CD14-positive monocyte (primary cell): Measurements from ENCODE around the gene CHN1. TPM values are rescaled to one million over a fixed set of nuclear protein-coding genes. Genes with fewer than 3 reads are reported as not detected.
A peak's percentile ranks its signal among the peaks of the same experiment; 100 is the strongest.

Experiments used
- DNase-seq, 3 donors: peaks; one replicate each; pipeline ENCODE4 v3.0.0-alpha.2; 2011 to 2022
- H2AFZ ChIP-seq: 2 replicates; pipeline ENCODE4 v1.6.0; 2012; ENCODE audit warnings: mild to moderate bottlenecking, low read depth, low read length, inconsistent platforms; ENCODE audit not compliant: insufficient read depth, poor library complexity, severe bottlenecking
- H3K27ac ChIP-seq, 2 donors: 1 replicate in 1 of 2; 2 replicates in 1 of 2; pipeline ENCODE4 v1.5.1; 2012 to 2013; ENCODE audit warnings: low read length in 2 of 2, control low read depth in 1 of 2, inconsistent platforms in 1 of 2, low read depth in 1 of 2, mild to moderate bottlenecking in 1 of 2
- H3K27me3 ChIP-seq, 2 donors: one replicate each; pipeline versions ENCODE4 v1.6.0 to v1.6.1; 2011 to 2013; ENCODE audit warnings: low read length in 2 of 2; ENCODE audit not compliant: control insufficient read depth in 2 of 2, insufficient read depth in 2 of 2
- H3K36me3 ChIP-seq, 2 donors: replicated peaks in 1 of 2; 1 replicate in 1 of 2; 2 replicates in 1 of 2; pipeline versions ENCODE4 v1.5.1 to v1.6.1; 2012 to 2013; ENCODE audit warnings: low read length in 2 of 2, control low read depth in 1 of 2, inconsistent platforms in 1 of 2, mild to moderate bottlenecking in 1 of 2; ENCODE audit not compliant: insufficient read depth in 2 of 2, control insufficient read depth in 1 of 2
- H3K4me1 ChIP-seq, 2 donors: 1 replicate in 1 of 2; 2 replicates in 1 of 2; pipeline versions ENCODE4 v1.5.1 to v1.6.1; 2012 to 2013; ENCODE audit warnings: low read length in 2 of 2, control low read depth in 1 of 2, inconsistent platforms in 1 of 2, mild to moderate bottlenecking in 1 of 2, moderate library complexity in 1 of 2; ENCODE audit not compliant: insufficient read depth in 2 of 2, control insufficient read depth in 1 of 2
- H3K4me2 ChIP-seq: replicated peaks from 2 replicates; pipeline ENCODE3; 2012; ENCODE audit warnings: low read length, moderate library complexity, mild to moderate bottlenecking; ENCODE audit not compliant: poor library complexity, severe bottlenecking; ENCODE audit errors: extremely low read depth
- H3K4me3 ChIP-seq, 3 experiments: fragments of 200-600 bp in 1 of 3; sonication (generic) in 1 of 3; replicated peaks in 1 of 3; 1 replicate in 2 of 3; 2 replicates in 1 of 3; pipeline ENCODE4 v1.5.1; 2011 to 2013; ENCODE audit warnings: low read length in 3 of 3, mild to moderate bottlenecking in 3 of 3, control low read depth in 2 of 3, low read depth in 2 of 3, inconsistent platforms in 1 of 3, moderate library complexity in 1 of 3
- H3K79me2 ChIP-seq: 2 replicates; pipeline ENCODE4 v1.6.0; 2012; ENCODE audit warnings: mild to moderate bottlenecking, control low read depth, inconsistent platforms, low read length, moderate library complexity; ENCODE audit not compliant: insufficient read depth
- H3K9ac ChIP-seq: 2 replicates; pipeline ENCODE4 v1.6.0; 2017; ENCODE audit warnings: low read length, mild to moderate bottlenecking; ENCODE audit not compliant: insufficient read depth, poor library complexity, severe bottlenecking
- H3K9me3 ChIP-seq, 2 donors: replicated peaks in 1 of 2; 1 replicate in 1 of 2; 2 replicates in 1 of 2; pipeline versions ENCODE4 v1.5.1 to v1.6.1; 2012 to 2013; ENCODE audit warnings: low read length in 2 of 2, control low read depth in 1 of 2; ENCODE audit not compliant: control insufficient read depth in 1 of 2, insufficient read depth in 1 of 2
- H4K20me1 ChIP-seq: 2 replicates; pipeline ENCODE4 v1.6.0; 2012; ENCODE audit warnings: mild to moderate bottlenecking, low read length, control low read depth, moderate library complexity; ENCODE audit not compliant: insufficient read depth
- H3K27ac Mint-ChIP-seq, 7 donors: one replicate each; pipeline ENCODE4 v1.8.0; 2020; ENCODE audit warnings: mild to moderate bottlenecking in 7 of 7, mixed read lengths in 7 of 7, moderate library complexity in 6 of 7, inconsistent platforms in 2 of 7
- H3K27me3 Mint-ChIP-seq, 3 donors: one replicate each; pipeline ENCODE4 v1.8.0; 2021 to 2022; ENCODE audit warnings: low read depth in 3 of 3, mild to moderate bottlenecking in 3 of 3, mixed read lengths in 3 of 3, moderate library complexity in 3 of 3, inconsistent platforms in 1 of 3
- H3K36me3 Mint-ChIP-seq, 2 donors: one replicate each; pipeline ENCODE4 v1.8.0; 2020; ENCODE audit warnings: mixed read lengths in 2 of 2, inconsistent platforms in 1 of 2, mild to moderate bottlenecking in 1 of 2
- H3K4me1 Mint-ChIP-seq: one replicate; pipeline ENCODE4 v1.8.0; 2020; ENCODE audit warnings: mild to moderate bottlenecking, mixed read lengths
- H3K4me3 Mint-ChIP-seq, 2 donors: one replicate each; pipeline ENCODE4 v1.8.0; 2020; ENCODE audit warnings: mild to moderate bottlenecking in 2 of 2, mixed read lengths in 2 of 2, moderate library complexity in 1 of 2
- H3K9me3 Mint-ChIP-seq, 7 donors: one replicate each; pipeline ENCODE4 v1.8.0; 2020 to 2022; ENCODE audit warnings: mixed read lengths in 7 of 7, mild to moderate bottlenecking in 6 of 7, moderate library complexity in 6 of 7, inconsistent platforms in 2 of 7
- CTCF ChIP-seq: fragments of 200-600 bp; IDR thresholded peaks from one replicate; pipeline ENCODE4 v1.8.0; 2022; ENCODE audit warnings: antibody characterized with exemption, mild to moderate bottlenecking
- WGBS: methylation state at CpG from one replicate; pipeline ENCODE4 v1.1.5; 2013; ENCODE audit warnings: missing lambda C conversion rate; ENCODE audit not compliant: insufficient coverage; 5-methylcytosine and 5-hydroxymethylcytosine counted together
- intact Hi-C, 2 donors: fragments of 100-400 bp; cut with micrococcal nuclease; formaldehyde crosslinking; loops; one replicate each; pipeline versions ENCODE4 v1.15.0 to v1.15.1; 2023
- polyA plus RNA-seq, 3 donors: library from polyadenylated mRNA; depleted of rRNA in 1 of 3; unstranded in 2 of 3; stranded (reverse) in 1 of 3; fragments of 300-500 nt in 2 of 3; fragments of >200 nt in 1 of 3; fragmentation: Illumina TruSeq in 2 of 3; gene quantifications; 1 replicate in 2 of 3; 2 replicates in 1 of 3; pipeline ENCODE4 v1.2.3, GENCODE V29; 2012 to 2021

Gene CHN1
- polyA plus RNA-seq, 3 donors: 0.36 TPM; not detected in 2

- intact Hi-C loops: no loop called here
- Mint-ChIP-seq H3K36me3 (no peaks in the 10 kb centered on the region), H3K27me3 (peaks cover 3 to 6% (median 6%) of the 10 kb centered on the region in 3 donors), H3K4me3 (no peak overlapping the region), H3K9me3 (no peaks in the 10 kb centered on the region), H3K4me1 (peaks cover 35% of the 10 kb centered on the region), H3K27ac (peak overlapping the region in 1 of 7 donors; percentile 15)
- Histone ChIP-seq H3K4me3 (no peak overlapping the region), H2AFZ (no peak overlapping the region), H4K20me1 (no peaks in the 10 kb centered on the region), H3K4me1 (peaks cover 11 to 19% of the 10 kb centered on the region in 2 donors), H3K9ac (no peak overlapping the region), H3K4me2 (no peak overlapping the region), H3K9me3 (no peaks in the 10 kb centered on the region), H3K36me3 (no peaks in the 10 kb centered on the region), H3K27me3 (no peaks in the 10 kb centered on the region), H3K79me2 (no peaks in the 10 kb centered on the region), H3K27ac (no peak overlapping the region)
- WGBS: 80% methylated on average over 1 of the region's 6 CpGs
- DNase-seq: no peak
- peak; percentile 16 for TF ChIP-seq CTCF
These were observed 229.0 kb downstream of the CHN1 start for GRCh38 chr2:174776223-174776622.

GRCh38 chr2:174775571-174775980, 229.6 kb downstream of the CHN1 start:
- H3K4me2 ChIP-seq: no peak overlapping the region
- H3K4me3 Mint-ChIP-seq: no peak overlapping the region
- H2AFZ ChIP-seq: no peak overlapping the region
- no peak overlapping the region for H3K4me3 ChIP-seq
- H3K36me3 ChIP-seq: no peaks in the 10 kb centered on the region
- no peak overlapping the region for H3K27ac ChIP-seq
- H3K9me3 Mint-ChIP-seq: no peaks in the 10 kb centered on the region
- H3K4me1 Mint-ChIP-seq: peaks cover 35% of the 10 kb centered on the region
- H3K27me3 Mint-ChIP-seq: peaks cover 3 to 7% (median 6%) of the 10 kb centered on the region in 3 donors
- peak overlapping the region in 2 of 7 donors; percentile 15 to 24 for H3K27ac Mint-ChIP-seq
- 45% methylated on average over 3 of the region's 5 CpGs for WGBS
- no peaks in the 10 kb centered on the region for H3K27me3 ChIP-seq
- H4K20me1 ChIP-seq: no peaks in the 10 kb centered on the region
- H3K9me3 ChIP-seq: no peaks in the 10 kb centered on the region
- H3K4me1 ChIP-seq: peaks cover 11 to 19% of the 10 kb centered on the region in 2 donors
- H3K36me3 Mint-ChIP-seq: no peaks in the 10 kb centered on the region
- peak in 2 of 3 donors; percentile 3 to 39 for DNase-seq
- intact Hi-C loops: no loop called here
- no peak overlapping the region for H3K9ac ChIP-seq
- TF ChIP-seq CTCF: no peak
- H3K79me2 ChIP-seq: no peaks in the 10 kb centered on the region
